ENCODE data around the gene ACTG1.
A peak's percentile ranks its signal among the peaks of the same experiment; 100 is the strongest.

- TF ChIP-seq POLR2AphosphoS5 (IDR thresholded peaks at IDR 0.05; ENCODE audit: low read depth, low read length) (peak; percentile 67; the same call in 1 of the 2 replicates), POLR2A (IDR thresholded peaks at IDR 0.05; ENCODE audit: low read depth, low read length) (peak; percentile 68; the same call in 1 of the 2 replicates)
These were observed 763 bp upstream of the ACTG1 start for GRCh38 chr17:81513372-81513752.
